NB4 (cell line): ENCODE measurements around the gene ASAH2.
"Not testable (repeated sequence)": the region's sequence is repeated elsewhere in the genome, so short reads cannot be mapped to it uniquely, and the experiment has no call there.

Source experiments
- DNase-seq: peaks from one replicate; pipeline ENCODE4 v3.0.0; 2010; ENCODE audit warnings: low read depth
- H3K4me3 ChIP-seq: one replicate; pipeline ENCODE4 v1.5.1; 2011; ENCODE audit warnings: mild to moderate bottlenecking, low read depth, low read length, moderate library complexity
- CTCF ChIP-seq: IDR thresholded peaks from one replicate; pipeline ENCODE4 v1.5.1; 2012; ENCODE audit warnings: low read depth, low read length
- MAX ChIP-seq: IDR thresholded peaks from 2 replicates; pipeline ENCODE4 v1.6.1; 2011; ENCODE audit warnings: low read depth, low read length
- MYC ChIP-seq: IDR thresholded peaks from 2 replicates; pipeline ENCODE4 v1.6.1; 2011; ENCODE audit warnings: low read depth, low read length
- POLR2A ChIP-seq: IDR thresholded peaks from 2 replicates; pipeline ENCODE4 v1.6.1; 2011; ENCODE audit warnings: mild to moderate bottlenecking; ENCODE audit not compliant: insufficient read length; ENCODE audit errors: extremely low read depth

The ASAH2 gene

DNA sequence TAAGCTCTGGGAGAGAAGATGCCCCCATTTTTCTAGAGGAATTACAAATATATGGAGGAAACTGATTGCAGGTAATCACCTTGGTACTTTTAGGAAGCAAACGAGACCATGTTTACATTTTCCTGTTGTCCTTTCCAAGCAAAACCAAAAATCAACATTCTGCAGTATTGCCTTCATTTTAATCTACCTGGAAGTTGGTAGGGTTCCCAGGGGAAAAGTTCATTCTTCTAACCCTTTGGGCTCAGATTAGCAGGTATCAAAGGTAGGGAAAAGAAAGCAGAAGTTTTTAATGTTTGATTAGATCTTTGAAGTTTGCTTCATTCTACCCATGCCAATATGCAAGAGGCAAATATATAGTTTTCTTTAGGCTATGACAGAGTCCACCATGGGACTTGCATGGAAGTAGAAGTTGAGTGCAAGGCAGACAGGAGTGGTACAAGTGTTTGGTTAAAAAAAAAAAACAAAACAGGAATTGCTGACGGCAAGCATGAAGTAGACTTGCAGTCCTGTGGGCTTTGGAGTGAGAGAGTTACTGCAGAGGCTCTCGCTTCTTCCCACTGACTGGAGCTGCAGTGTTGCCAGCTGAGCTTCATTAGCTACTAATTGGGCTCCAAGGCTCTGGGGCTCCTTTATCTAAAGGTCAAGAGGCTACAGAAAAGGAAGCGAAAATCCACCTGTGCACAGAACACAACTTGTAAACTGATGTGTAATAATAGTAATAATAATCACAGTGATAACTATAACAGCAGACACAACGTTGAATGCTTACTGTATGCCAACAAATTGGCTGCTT, 28.9 kb upstream of the ASAH2 start:
- H3K4me3 ChIP-seq = no peak overlapping the region
- no peak for DNase-seq
- TF ChIP-seq MAX = no peak
- TF ChIP-seq POLR2A = no peak
- no peak for TF ChIP-seq MYC
- TF ChIP-seq CTCF = no peak

DNA sequence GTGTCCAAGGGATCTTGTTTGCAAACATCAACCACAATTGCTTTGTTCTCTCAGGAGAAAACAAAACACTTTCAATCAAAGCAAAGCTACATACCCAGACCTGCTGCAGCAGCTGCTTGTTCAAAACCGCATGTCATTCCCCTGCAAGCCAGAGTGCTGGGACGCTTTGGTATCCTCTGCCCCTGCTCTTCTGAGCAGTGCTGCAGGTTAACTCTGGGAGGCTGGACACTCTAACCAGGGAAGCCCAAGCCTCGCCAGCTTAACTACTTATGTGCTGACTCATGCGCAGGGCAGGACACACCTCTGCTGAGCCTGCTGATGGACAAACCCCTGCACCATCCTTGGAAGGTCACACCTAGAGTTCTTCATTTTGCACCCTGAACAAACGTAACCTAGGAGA, 28.2 kb upstream of the ASAH2 start:
- no peak for TF ChIP-seq MAX
- no peak for TF ChIP-seq POLR2A
- no peak overlapping the region for H3K4me3 ChIP-seq
- DNase-seq = no peak

DNA sequence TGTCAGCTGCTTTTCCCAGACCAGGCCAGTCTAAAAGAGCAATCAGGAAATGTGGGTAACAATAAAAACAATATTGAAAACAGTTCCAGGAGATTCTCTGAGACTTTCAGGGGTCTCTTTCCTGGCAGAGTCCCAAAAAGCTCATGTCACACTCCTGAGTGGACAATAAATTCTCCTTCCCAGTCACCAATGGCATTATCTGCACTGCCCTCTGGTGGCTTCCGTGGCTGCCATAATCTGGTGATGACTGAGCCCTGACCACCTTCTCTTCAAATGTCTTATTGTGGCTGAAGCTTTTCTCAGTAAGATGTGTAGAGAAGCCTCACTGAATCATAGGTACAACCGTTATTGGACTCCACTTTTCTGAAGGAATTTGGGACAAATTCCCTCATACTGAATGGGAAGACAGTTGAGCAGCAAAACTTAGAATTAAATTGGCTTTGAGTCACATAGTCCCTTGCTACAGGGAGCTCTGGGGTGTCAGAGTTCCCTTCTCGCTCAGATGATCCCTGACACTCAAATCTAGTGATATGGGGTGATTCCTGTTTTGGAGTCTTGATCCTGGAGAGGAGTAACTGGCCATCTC, 24.4 kb upstream of the ASAH2 start:
- no peak overlapping the region for H3K4me3 ChIP-seq
- TF ChIP-seq MAX (no peak), POLR2A (no peak), CTCF (peak; percentile 87), MYC (no peak)
- DNase-seq = peak; percentile 51

GRCh38 chr10:50272531-50272930, 21.2 kb upstream of the ASAH2 start:
- no peak for TF ChIP-seq POLR2A
- TF ChIP-seq CTCF = no peak
- TF ChIP-seq MYC = no peak
- no peak for TF ChIP-seq MAX
- H3K4me3 ChIP-seq = no peak overlapping the region
- DNase-seq = no peak

- DNase-seq = no peak
- H3K4me3 ChIP-seq = no peak overlapping the region
- TF ChIP-seq POLR2A (no peak), MAX (no peak), CTCF (no peak), MYC (no peak)
Measured at GRCh38 chr10:50271564-50272250, 20.4 kb upstream of the ASAH2 start.

GRCh38 chr10:50267877-50268276, 16.6 kb upstream of the ASAH2 start:
- H3K4me3 ChIP-seq, DNase-seq: not testable (repeated sequence)

GRCh38 chr10:50262625-50263024, 11.3 kb upstream of the ASAH2 start:
- not testable (repeated sequence) for DNase-seq, H3K4me3 ChIP-seq
